ENCODE data around the gene SEMG1. TPM values are rescaled to one million over a fixed set of nuclear protein-coding genes. Genes with fewer than 3 reads are reported as not detected.

SEMG1 gene
- total RNA-seq, 1 donor from 2014 or later, result not detected

DNA sequence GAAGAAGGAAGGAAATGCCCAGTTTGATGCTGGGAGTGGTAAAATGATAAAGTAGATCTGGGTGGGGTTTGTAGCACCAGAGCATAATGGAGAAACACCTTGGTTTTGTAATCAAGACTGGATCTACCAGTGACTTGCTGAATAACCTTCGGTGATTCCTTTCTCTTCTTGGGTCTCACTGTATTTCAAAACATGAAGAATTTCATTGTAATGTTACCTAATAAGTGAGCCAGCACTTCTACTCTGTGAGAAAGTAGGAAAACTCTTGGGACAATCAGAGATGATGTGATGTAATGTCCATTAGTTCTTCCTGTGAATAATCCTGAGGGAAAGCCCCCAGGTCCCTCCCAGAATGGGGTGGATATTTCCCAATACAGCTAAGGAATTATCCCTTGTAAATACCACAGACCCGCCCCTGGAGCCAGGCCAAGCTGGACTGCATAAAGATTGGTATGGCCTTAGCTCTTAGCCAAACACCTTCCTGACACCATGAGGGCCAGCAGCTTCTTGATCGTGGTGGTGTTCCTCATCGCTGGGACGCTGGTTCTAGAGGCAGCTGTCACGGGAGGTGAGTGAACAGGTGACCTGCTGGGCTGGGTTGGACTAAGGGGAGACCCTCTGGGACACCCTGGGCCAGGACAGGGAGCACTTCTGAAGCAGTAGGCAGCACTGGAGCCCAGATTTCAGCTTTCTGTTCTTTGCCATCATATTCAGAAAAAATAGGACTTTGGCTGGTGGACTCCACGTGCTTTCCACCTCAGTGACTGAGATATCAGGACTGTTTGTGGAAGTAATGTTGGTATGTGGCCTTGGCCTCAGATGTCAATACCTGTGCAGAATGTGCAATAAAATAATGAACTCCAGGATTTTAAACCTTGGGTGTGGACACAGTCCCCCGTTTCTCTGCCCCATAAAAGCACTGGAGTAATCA, 32.1 kb upstream of the SEMG1 start, which contains the start of gene PI3:
Gene PI3, plus strand, starts transcription at position 469 of the 931 bp plus-strand sequence. Its CDS starts 21 bp downstream, at position 490.
- Mint-ChIP-seq H3K4me1 (ENCODE audit: low read depth) (no peaks in the 10 kb centered on the region), H3K9me3 (ENCODE audit: low read depth) (peaks cover 10% of the 10 kb centered on the region), H3K27ac (no peak within 1 kb of the TSS), H3K4me3 (ENCODE audit: low read depth) (no peak within 1 kb of the TSS), H3K36me3 (ENCODE audit: insufficient read depth) (no peaks in the 10 kb centered on the region), H3K27me3 (peaks cover 7% of the 10 kb centered on the region)
- TF ChIP-seq, protein P1, sequence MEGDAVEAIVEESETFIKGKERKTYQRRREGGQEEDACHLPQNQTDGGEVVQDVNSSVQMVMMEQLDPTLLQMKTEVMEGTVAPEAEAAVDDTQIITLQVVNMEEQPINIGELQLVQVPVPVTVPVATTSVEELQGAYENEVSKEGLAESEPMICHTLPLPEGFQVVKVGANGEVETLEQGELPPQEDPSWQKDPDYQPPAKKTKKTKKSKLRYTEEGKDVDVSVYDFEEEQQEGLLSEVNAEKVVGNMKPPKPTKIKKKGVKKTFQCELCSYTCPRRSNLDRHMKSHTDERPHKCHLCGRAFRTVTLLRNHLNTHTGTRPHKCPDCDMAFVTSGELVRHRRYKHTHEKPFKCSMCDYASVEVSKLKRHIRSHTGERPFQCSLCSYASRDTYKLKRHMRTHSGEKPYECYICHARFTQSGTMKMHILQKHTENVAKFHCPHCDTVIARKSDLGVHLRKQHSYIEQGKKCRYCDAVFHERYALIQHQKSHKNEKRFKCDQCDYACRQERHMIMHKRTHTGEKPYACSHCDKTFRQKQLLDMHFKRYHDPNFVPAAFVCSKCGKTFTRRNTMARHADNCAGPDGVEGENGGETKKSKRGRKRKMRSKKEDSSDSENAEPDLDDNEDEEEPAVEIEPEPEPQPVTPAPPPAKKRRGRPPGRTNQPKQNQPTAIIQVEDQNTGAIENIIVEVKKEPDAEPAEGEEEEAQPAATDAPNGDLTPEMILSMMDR (IDR thresholded peaks at IDR 0.05; ENCODE audit: unreplicated experiment), result no peak
- DNase-seq (ENCODE audit: low spot score, unreplicated experiment), result no peak

- Mint-ChIP-seq H3K4me3 (ENCODE audit: low read depth) (no peak overlapping the region), H3K4me1 (ENCODE audit: low read depth) (no peaks in the 10 kb centered on the region), H3K27ac (no peak overlapping the region), H3K9me3 (ENCODE audit: low read depth) (no peaks in the 10 kb centered on the region), H3K27me3 (peaks cover 7% of the 10 kb centered on the region), H3K36me3 (ENCODE audit: insufficient read depth) (no peaks in the 10 kb centered on the region)
- DNase-seq (ENCODE audit: low spot score, unreplicated experiment), result no peak
- TF ChIP-seq, protein P1 (IDR thresholded peaks at IDR 0.05; ENCODE audit: unreplicated experiment), result no peak
These were observed 30.1 kb upstream of the SEMG1 start for GRCh38 chr20:45176526-45177267.

DNA sequence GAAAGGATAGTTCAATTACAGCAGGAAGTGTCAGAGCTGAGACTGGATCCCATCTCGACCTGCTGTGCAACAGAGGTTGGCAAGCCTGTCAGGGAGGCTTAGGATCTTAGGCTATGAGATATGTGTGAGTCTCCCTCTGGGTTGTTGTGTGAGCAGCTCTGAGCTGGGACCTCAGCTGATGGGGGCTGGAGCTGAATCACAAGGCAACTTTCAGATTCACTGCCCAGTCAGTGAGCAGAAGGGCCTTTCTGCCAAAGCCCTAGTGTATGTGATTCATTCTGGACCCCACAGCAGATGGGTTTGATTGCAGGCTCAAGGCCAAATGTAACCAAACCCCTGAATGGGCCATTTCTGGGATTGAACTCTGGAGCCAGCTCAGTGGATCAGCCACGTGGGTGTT, 27.7 kb upstream of the SEMG1 start:
- Mint-ChIP-seq H3K27ac (no peak overlapping the region), H3K4me3 (ENCODE audit: low read depth) (no peak overlapping the region), H3K36me3 (ENCODE audit: insufficient read depth) (no peaks in the 10 kb centered on the region), H3K27me3 (peaks cover 3% of the 10 kb centered on the region), H3K4me1 (ENCODE audit: low read depth) (no peaks in the 10 kb centered on the region), H3K9me3 (ENCODE audit: low read depth) (no peaks in the 10 kb centered on the region)
- DNase-seq (ENCODE audit: low spot score, unreplicated experiment), result no peak
- TF ChIP-seq, protein P1 (IDR thresholded peaks at IDR 0.05; ENCODE audit: unreplicated experiment), result no peak

GRCh38 chr20:45181639-45182038, 25.2 kb upstream of the SEMG1 start:
- no peaks in the 10 kb centered on the region for H3K27me3 Mint-ChIP-seq
- no peaks in the 10 kb centered on the region for H3K4me1 Mint-ChIP-seq (ENCODE audit: low read depth)
- TF ChIP-seq, protein P1 (IDR thresholded peaks at IDR 0.05; ENCODE audit: unreplicated experiment), result no peak
- H3K4me3 Mint-ChIP-seq (ENCODE audit: low read depth), result no peak overlapping the region
- no peak overlapping the region for H3K27ac Mint-ChIP-seq
- DNase-seq (ENCODE audit: low spot score, unreplicated experiment), result no peak
- no peaks in the 10 kb centered on the region for H3K36me3 Mint-ChIP-seq (ENCODE audit: insufficient read depth)
- H3K9me3 Mint-ChIP-seq (ENCODE audit: low read depth), result no peaks in the 10 kb centered on the region

DNA sequence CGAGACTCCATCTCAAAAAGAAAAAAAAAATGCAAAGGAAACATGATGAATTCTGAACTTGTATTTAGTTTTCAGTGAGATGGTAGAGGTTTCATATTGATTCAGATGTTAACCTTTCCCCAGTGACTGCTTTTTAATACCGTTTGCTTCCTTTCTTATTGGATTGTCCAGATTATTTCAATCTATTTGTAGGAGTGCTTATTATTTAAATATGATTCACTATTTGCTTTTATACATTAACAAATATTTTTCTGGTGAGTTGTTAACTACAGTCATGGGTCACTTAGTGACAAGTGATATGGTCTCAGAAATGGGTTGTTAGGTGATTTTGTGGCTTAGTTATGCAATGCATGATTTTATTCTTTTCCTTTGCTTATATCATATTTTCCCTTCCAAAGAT, 23.7 kb upstream of the SEMG1 start:
- no peak for DNase-seq (ENCODE audit: low spot score, unreplicated experiment)
- TF ChIP-seq, protein P1 (IDR thresholded peaks at IDR 0.05; ENCODE audit: unreplicated experiment), result no peak
- Mint-ChIP-seq H3K36me3 (ENCODE audit: insufficient read depth) (no peaks in the 10 kb centered on the region), H3K27ac (no peak overlapping the region), H3K4me1 (ENCODE audit: low read depth) (no peaks in the 10 kb centered on the region), H3K9me3 (ENCODE audit: low read depth) (no peaks in the 10 kb centered on the region), H3K4me3 (ENCODE audit: low read depth) (no peak overlapping the region), H3K27me3 (no peaks in the 10 kb centered on the region)
